ENCODE measurements around the gene CDC23.
"Not testable (repeated sequence)": the region's sequence is repeated elsewhere in the genome, so short reads cannot be mapped to it uniquely, and the experiment has no call there.

The CDC23 gene

GRCh38 chr5:138216799-138217198 is 3.7 kb upstream of the CDC23 start:
- no peak for DNase-seq (ENCODE audit: low read depth)

GRCh38 chr5:138212828-138213160 is 329 bp downstream of the CDC23 start:
- DNase-seq (ENCODE audit: low read depth): peak; percentile 41

DNA sequence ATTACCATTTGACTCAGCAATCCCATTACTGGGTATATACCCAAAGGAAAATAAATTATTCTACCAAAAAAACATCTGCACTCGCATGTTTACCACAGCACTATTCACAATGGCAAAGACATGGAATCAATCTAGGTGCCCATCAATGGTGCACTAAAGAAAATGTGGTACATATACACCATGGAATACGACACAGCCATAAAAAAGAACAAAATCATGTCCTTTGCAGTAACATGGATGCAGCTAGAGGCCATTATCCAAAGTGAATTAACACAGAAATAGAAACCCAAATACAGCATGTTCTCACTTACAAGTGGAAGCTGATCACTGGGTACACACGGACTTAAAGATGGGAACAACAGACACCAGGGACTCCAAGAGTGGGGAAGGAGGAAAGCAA is 2.1 kb downstream of the CDC23 start:
- no peak for DNase-seq (ENCODE audit: low read depth)

DNA sequence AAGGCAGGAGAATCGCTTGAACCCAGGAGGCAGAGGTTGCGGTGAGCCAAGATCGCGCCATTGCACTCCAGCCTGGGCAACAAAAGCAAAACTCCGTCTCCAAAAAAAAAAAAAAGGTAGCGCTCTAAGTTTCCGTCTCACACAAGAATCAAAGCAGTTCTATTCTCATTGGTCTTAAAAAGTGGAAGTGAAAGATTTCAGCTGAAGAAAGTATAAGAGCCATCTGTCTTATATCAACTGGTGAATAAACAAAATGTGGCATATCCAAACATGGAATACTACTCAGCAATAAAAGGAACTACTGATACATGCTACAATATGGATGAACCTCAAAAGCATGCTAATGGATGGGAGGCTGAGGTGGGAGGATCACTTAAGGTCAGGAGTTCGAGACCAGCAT is 19.3 kb downstream of the CDC23 start:
- DNase-seq (ENCODE audit: low read depth): not testable (repeated sequence)

DNA sequence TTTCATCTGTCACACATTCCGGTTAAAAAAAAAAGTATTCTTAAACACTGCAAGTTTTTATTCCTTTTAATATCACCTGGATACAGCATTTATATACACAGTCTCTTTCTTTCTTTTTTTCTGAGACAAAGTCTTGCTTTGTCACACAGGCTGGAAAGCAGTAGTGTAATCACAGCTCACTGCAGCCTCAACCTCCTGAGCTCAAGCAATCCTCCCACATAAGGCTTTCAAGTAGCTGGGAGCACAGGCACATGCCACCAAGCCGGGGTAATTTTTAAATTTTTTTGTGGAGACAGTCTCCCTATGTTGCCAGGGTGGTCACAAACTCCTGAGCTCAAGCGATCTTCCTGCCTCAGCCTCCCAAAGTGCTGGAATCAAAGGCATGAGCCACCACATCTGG is 20.3 kb downstream of the CDC23 start:
- no peak for DNase-seq (ENCODE audit: low read depth)

DNA sequence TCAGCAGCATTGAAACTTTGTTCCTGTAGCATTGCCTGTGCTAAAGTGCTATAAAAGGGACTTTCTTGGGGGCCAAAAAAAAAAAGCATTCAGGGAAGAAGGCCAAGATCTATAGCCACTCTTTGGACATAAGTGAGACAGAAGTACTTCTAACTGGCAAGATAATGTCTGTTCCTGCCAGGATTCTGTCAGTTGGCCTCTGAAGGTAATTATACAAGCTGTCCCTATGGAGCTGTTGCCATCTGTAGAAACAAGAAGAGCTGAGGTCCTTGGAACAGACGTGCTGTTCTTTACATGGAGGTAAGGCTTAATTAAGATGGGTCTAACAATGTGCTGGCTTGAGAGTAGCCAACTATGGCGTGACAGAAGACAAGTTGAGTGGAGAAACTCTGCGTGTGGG is 24.5 kb downstream of the CDC23 start:
- DNase-seq (ENCODE audit: low read depth): no peak

DNA sequence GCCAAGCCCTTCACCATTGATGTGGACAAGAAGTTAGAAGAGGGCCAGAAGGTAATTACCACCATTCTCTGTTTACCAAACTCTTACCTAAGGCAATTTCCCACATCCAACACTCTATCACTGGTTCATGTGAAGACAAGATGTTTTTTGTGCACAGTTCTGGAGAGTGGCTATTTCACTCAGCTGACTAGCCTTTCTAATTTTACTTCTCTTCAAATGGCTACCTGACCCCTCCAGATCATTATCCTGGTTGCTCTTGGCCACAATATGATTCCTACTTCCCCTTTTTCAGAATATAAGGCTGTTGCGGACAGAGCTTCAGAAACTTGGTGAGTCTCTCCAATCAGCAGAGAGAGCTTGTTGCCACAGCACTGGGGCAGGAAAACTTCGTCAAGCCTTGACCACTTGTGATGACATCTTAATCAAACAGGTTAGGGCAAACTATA is 27.1 kb downstream of the CDC23 start:
- DNase-seq (ENCODE audit: low read depth): no peak

DNA sequence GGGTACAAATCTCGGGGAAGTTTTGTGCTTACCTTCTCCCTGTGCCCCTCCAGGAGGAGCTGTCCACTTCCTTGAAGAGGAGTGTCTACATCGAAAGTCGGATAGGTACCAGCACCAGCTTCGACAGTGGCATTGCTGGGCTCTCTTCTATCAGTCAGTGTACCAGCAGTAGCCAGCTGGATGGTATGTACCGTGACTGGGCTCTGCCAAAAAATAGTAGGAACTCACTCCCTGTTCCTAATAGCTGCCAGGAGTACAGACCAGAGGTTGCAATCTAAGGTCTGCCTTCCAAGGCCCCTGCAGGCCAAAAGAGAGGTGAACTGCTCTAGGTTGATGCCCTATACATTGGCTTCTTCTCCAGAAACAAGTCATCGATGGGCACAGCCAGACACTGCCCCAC is 30.3 kb downstream of the CDC23 start:
- DNase-seq (ENCODE audit: low read depth): no peak

DNA sequence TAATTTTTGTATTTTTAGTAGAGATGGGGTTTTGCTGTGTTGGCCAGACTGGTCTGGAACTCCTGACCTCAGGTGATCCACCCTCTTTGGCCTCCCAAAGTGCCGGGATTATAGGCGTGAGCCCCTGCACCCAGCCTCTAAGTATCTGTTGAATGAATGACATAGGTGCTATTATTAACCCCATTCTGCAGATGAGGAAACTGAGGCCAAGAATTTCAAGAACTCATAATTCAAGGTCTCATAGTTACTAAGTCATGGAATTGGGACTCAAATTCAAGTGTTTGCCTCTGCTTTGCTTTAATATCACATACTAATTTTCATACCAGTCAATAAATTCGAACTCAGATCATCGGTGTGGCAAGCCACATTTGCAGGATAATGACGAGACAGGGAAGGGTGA is 32.3 kb downstream of the CDC23 start:
- no peak for DNase-seq (ENCODE audit: low read depth)

DNA sequence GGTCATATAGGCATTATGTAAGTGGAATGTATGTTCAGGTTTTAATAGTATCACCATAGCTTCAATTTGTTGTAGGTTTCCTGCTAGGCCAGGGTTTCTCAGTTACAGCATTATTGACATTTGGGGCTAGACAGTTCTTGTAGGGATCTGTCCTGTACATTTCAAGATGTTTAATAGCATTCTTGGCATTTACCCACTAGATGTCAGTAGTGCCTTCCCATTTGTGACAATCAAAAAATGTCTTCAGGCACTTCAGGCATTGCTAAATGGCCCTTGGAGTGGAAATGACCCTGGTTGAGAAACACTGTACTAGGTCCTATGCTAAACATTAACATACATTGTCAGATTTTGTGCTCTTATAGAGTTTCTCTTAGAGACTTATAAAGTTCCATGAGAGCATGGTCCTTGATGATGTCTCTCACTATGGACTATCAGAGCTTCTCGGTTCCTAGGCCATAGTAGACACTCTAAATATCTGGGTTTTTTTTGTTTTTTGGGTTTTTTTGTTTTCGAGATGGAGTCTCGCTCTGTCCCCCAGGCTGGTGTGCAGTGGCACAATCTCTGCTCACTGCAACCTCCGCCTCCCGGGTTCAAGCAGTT is 32.8 kb downstream of the CDC23 start:
- peak; percentile 83 for DNase-seq (ENCODE audit: low read depth)

- DNase-seq (ENCODE audit: low read depth): peak; percentile 46
These were observed 33.8 kb downstream of the CDC23 start for GRCh38 chr5:138179277-138179857.

- peak; percentile 99 for DNase-seq (ENCODE audit: low read depth)
These were observed 34.4 kb downstream of the CDC23 start, which contains the start of the genes BRD8 and KIF20A for GRCh38 chr5:138178516-138179276. BRD8 (minus strand) TSS chr5:138178630; CDS start chr5:138178614, 16 bp downstream. KIF20A (plus strand) TSS chr5:138179112; CDS start chr5:138179681, 569 bp downstream.

GRCh38 chr5:138177941-138178515 is 35.1 kb downstream of the CDC23 start:
- DNase-seq (ENCODE audit: low read depth): peak; percentile 63

- DNase-seq (ENCODE audit: low read depth): no peak
These were observed 42.8 kb downstream of the CDC23 start for GRCh38 chr5:138170299-138170698.

DNA sequence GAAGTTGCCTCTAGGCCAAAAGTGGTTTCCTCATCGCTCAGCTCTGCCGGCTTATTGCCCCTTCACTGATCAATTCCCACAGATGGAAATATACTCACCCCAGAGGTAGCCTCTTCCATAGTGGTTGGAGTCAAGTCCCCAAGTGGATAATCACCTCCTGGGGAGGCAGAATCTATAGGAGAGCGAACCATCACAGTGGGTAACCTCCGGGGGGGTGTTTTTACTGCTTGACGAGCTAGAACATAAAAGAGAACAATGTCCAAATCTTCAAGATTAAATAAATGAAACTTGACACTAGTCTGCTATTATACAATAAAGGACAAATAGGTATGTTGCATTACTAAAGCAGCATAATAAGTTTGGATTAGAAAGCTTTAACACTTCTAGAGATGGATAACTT is 44.0 kb downstream of the CDC23 start:
- DNase-seq (ENCODE audit: low read depth): no peak

DNA sequence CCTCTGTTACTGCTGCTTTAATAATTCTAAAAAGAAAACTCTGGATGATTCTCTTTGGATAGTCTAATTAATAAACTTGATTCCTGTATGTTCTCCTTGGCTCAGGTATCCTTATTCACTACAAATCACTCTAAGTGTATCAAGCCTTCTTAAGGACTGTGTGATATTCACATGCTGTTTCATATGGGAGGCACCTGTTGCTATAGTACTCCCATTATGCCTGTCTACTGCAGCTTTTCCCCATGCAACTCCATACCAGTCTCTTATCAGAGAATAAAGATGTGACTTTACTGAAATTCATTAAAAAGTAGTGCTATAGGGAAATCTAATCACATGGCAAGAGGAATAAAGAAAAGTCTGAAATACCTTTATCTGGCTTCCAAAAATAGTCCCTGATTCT is 49.4 kb downstream of the CDC23 start:
- DNase-seq (ENCODE audit: low read depth): no peak

- DNase-seq (ENCODE audit: low read depth): no peak
These were observed 52.4 kb downstream of the CDC23 start for GRCh38 chr5:138160706-138161105.

GRCh38 chr5:138159666-138160065 is 53.5 kb downstream of the CDC23 start:
- DNase-seq (ENCODE audit: low read depth): no peak

DNA sequence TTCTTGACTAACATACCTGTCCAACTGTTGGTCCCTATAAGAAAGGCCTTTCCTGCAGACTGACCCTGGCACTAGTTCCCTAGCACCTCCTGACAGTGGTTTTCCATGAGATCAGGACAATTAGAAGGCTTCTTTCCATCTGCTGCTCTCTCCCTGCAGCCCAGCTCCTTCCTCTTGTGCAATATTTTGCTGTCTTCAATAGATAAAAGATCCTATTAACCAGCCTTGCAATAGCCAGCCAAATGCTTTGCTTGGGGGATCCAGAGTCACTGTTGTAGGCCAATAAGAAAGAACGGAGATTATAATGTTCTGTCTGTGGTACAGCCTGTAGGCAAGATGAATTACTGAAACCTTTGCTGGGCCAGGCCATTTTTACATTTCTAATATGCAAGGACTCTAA is 55.5 kb downstream of the CDC23 start:
- no peak for DNase-seq (ENCODE audit: low read depth)

DNA sequence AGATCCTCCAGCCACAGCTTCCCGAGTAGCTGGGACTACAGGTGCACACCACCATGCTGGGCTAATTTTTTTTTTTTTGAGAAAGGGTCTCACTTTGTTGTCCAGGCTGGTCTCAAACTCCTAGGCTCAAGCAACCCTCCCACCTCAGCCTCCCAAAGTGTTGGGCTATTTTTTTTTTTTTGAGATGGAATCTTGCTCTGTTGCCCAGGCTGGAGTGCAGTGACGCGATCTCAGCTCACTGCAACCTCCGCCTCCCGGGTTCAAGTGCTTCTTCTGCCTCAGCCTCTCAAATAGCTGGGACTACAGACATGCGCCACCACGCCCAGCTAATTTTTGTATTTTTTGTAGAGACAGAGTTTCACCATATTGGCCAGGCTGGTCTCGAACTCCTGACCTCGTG is 57.1 kb downstream of the CDC23 start:
- DNase-seq (ENCODE audit: low read depth): not testable (repeated sequence)

DNA sequence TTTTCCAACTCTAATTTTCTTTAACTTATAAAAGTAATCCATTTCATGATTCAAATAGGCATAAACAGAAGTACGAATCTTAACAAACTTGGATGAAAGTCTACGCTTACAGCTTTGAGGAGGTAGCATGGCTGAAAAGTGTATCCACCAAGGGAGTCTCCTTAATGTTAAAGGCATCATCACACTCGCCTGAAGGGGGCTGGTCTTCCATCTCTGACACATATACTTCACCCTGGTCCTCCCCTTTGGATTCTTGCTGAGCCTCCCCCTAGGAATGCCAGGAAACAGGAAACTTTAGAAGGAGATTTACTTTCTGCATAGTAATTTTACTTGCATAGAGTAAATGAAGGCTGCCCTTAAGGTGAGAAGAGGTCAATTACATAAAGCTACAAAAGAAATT is 63.6 kb downstream of the CDC23 start:
- DNase-seq (ENCODE audit: low read depth): peak; percentile 82

DNA sequence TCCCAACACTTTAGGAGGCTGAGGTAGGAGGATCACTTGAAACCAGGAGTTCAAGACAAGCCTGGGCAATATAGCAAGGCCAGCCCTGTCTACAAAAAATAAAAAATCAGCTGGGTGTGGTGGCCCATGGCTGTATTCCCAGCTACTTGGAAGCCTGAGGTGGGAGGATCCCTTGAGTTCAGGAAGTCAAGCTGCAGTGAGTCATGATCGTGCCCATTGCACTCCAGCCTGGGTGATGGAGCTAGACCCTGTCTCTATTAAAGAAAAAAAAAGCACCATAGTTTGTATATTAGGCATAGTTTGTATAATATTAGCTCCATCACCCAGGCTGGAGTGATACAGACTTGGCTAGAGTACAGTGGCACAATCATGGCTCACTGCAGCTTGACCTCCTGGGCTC is 64.3 kb downstream of the CDC23 start:
- peak; percentile 90 for DNase-seq (ENCODE audit: low read depth)

DNA sequence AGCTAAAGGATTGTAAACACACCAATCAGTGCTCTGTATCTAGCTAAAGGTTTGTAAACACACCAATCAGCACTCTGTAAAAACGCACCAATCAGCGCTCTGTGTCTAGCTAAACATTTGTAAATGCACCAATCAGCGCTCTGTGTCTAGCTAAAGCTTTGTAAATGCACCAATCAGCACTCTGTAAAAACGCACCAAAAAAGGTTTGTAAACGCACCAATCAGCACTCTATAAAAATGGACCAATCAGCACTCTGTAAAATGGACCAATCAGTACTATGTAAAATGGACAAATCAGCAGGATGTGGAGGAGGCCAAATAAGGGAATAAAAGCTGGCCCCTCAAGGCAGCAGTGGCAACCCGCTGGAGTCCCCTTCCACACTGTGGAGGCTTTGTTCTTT is 69.5 kb downstream of the CDC23 start:
- DNase-seq (ENCODE audit: low read depth): not testable (repeated sequence)
